GM12874 (cell line): ENCODE measurements around the gene USP49.

Experiments used
- TF ChIP-seq, protein P1 (sequence below): IDR thresholded peaks from 2 replicates; pipeline ENCODE4 v1.5.1; 2011; ENCODE audit warnings: low read depth, mild to moderate bottlenecking, control low read depth, low read length, moderate library complexity; ENCODE audit not compliant: insufficient read depth

Gene USP49

DNA sequence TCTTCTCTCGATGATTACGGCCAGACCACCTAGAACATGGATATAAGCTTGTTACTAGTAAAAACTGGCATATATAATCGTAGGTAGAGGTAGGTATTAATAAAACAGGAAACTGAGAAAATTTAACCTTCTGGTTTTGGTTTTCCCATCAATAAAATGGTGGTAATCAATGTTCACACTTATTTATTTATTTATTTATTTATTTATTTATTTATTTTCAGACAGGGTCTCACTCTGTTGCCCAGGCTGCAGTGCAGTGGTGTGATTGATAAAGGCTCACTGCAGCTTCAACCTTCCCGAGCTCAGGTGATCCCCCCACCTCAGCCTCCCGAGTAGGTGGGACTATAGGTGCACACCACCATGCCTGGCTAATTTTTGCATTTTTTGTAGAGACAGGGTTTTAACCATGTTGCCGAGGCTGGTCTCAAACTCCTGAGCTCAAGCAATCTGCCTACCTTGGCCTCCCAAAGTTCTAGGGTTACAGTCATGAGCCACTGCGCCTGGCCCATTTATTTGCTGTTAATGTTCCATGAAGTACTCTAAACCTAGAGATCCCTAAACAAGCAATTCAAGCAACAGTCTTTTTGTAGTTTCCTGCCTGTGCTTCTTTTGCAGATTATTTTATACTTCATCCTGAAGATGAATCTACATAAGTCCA is 96.1 kb downstream of the USP49 start:
- TF ChIP-seq, protein P1, sequence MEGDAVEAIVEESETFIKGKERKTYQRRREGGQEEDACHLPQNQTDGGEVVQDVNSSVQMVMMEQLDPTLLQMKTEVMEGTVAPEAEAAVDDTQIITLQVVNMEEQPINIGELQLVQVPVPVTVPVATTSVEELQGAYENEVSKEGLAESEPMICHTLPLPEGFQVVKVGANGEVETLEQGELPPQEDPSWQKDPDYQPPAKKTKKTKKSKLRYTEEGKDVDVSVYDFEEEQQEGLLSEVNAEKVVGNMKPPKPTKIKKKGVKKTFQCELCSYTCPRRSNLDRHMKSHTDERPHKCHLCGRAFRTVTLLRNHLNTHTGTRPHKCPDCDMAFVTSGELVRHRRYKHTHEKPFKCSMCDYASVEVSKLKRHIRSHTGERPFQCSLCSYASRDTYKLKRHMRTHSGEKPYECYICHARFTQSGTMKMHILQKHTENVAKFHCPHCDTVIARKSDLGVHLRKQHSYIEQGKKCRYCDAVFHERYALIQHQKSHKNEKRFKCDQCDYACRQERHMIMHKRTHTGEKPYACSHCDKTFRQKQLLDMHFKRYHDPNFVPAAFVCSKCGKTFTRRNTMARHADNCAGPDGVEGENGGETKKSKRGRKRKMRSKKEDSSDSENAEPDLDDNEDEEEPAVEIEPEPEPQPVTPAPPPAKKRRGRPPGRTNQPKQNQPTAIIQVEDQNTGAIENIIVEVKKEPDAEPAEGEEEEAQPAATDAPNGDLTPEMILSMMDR: no peak

DNA sequence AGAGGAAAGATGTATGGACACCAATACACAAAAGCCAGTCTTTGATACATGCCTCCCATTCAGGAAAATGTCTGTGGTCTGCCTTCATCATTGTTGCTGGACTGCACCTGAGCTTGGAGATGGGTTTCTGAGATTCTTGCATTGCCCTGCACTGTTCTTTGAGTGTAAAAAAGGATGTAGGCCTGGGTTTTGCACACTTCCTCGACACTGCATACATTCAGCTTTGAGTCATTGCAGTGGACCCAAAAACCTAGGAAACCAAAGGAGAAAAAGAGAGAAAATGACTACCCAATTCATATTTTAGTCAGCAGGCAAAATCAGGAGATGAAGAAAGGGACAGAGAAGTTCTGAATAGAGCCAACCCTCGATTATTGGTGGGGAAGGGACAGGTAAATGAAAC is 98.7 kb downstream of the USP49 start:
- TF ChIP-seq, protein P1: no peak

DNA sequence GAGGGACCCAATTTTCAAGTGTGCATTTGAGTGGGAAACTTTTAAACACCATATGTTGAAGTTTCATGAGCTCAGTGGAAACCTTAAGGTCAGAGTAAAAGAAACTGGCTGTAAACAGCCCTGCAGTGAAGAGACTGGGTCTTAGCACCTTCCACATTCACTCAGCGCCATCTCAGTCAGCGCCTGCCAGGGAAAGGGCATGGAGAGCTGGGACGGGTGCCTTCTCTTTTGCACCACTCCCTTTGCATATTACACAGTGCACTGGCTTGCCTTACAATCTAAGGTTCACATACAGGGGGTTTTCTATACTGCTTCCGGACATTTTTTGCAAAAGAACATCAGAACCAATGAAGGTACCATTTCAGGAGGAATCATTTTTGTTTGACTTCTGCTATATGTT is 103.2 kb downstream of the USP49 start:
- TF ChIP-seq, protein P1: no peak

DNA sequence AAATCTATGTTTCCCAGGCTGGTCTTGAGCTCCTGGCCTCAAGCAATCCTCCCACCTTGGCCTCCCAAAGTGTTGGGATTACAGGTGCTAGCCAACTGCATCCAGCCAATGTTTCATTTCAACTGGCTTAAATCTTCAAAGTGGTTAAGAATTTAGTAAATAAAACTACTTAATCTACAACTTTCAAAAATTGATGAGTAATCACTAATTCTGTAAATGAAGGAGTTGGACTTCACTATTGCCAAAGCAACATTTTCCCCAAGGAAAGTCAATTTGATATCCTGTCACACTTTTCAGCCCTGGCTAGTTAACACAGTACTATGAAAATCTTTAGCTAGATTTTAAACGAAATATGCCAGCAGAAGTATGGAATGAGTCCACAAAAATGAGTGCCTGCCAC is 103.9 kb downstream of the USP49 start:
- TF ChIP-seq, protein P1: no peak

DNA sequence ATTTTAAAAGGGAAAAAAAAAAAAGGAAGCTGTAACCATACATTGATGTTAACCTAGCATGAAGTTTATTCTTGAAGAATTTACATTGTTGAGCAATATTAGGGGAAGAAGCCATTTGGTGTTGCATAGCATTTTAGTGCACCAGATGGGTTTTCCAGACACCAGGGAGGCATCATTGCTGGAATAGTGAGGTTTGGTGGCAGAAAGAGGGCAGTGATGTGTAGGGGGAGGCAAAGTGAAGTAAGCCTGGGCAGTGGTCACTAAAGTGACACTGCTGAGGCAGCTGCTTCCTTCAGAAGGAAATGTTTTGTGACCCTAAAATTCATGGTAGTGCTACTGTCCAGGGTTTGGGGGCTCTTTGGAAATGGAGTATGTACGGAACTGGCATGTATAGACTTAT is 105.1 kb downstream of the USP49 start:
- TF ChIP-seq, protein P1: no peak

DNA sequence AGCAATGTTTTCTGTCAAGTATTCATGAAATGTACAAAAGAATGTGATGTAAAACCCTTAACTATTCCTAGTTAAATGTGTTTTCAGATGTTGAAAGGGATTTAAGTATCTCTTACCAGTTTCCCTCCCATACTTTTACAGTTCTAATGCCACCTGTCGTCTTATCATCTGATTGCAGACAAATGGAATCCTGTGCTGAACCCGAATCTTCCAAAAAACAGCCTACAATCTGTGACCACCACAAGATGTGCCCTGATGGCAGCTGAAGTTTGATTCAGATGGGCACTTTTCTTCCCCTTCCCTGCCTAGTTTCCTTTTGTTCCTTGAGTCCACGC is 105.8 kb downstream of the USP49 start:
- TF ChIP-seq, protein P1: no peak

DNA sequence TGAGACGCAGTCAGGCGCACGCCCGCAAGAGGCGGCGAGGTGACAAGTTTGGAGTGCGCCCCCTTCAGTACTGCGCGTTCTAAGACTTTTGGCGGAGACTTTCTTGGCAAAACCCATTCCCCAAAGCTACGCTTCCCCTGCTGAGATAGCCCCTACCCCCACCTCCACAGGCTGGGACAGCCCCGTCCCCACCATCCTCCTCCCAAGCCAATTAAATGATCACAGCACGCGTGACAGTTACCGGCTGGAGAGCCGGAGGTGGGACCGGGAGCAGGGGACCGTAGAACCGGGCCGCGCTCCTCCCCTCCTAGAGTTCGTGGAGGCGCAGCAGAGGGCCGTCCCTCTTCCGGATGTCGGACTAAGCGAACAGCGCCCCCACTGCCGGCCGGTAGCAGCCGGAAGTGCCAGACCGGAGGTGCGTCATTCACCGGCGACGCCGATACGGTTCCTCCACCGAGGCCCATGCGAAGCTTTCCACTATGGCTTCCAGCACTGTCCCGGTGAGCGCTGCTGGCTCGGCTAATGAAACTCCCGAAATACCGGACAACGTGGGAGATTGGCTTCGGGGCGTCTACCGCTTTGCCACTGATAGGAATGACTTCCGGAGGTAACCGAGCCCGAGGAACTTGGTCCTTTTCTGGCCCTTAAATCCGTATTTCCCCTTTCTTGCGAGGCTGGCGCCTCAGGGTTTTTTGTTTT is 107.8 kb downstream of the USP49 start, which contains the start of gene TOMM6:
TOMM6 (plus strand) TSS at position 476 of the 699 bp plus-strand sequence; CDS start at position 480, 4 bp downstream.
- TF ChIP-seq, protein P1: peak; percentile 91
